Tibial nerve (tissue), 4 donors: ENCODE measurements around the gene PLXNB3. TPM values are rescaled to one million over a fixed set of nuclear protein-coding genes. Genes with fewer than 3 reads are reported as not detected.

Experiments used
- DNase-seq, 2 donors: peaks; one replicate each; pipeline ENCODE4 v3.0.0-alpha.2; 2019; ENCODE audit warnings: low spot score in 2 of 2
- H3K27ac ChIP-seq, 4 donors: fragments of 200-600 bp; sonication (generic) in 3 of 4; one replicate each; pipeline ENCODE4 v1.5.1; 2017 to 2019; ENCODE audit warnings: mild to moderate bottlenecking in 1 of 4
- H3K27me3 ChIP-seq, 2 donors: fragments of 200-600 bp; sonication (generic) in 1 of 2; one replicate each; pipeline versions ENCODE4 v1.5.1 to v1.6.0; 2017 to 2019
- H3K36me3 ChIP-seq, 3 donors: fragments of 200-600 bp; sonication (generic); one replicate each; pipeline ENCODE4 v1.5.1; 2018 to 2019
- H3K4me1 ChIP-seq, 4 donors: fragments of 200-600 bp; sonication (generic) in 3 of 4; one replicate each; pipeline ENCODE4 v1.5.1; 2017 to 2019
- H3K4me3 ChIP-seq, 4 donors: fragments of 200-600 bp; sonication (generic) in 3 of 4; one replicate each; pipeline ENCODE4 v1.5.1; 2017 to 2019; ENCODE audit warnings: mild to moderate bottlenecking in 1 of 4, moderate library complexity in 1 of 4
- H3K9me3 ChIP-seq, 4 donors: fragments of 200-600 bp; sonication (generic) in 3 of 4; one replicate each; pipeline ENCODE4 v1.5.1; 2017 to 2019
- CTCF ChIP-seq, 5 experiments: fragments of 200-600 bp in 3 of 5; fragments of 450-650 bp in 2 of 5; sonication (generic) in 3 of 5; IDR thresholded peaks; one replicate each; pipeline ENCODE4 v1.5.1; 2016 to 2019; ENCODE audit warnings: antibody characterized with exemption in 5 of 5, mild to moderate bottlenecking in 3 of 5, moderate library complexity in 2 of 5
- EP300 ChIP-seq, 2 donors: sonication (generic); formaldehyde crosslinking; IDR thresholded peaks; one replicate each; pipeline ENCODE4 v1.6.1; 2017; ENCODE audit warnings: antibody characterized with exemption in 2 of 2, mild to moderate bottlenecking in 1 of 2
- POLR2A ChIP-seq, 2 donors: fragments of 450-650 bp; IDR thresholded peaks; one replicate each; pipeline ENCODE4 v1.6.1; 2017; ENCODE audit warnings: antibody characterized with exemption in 2 of 2, mild to moderate bottlenecking in 2 of 2, moderate library complexity in 2 of 2
- WGBS, 2 donors: methylation state at CpG; one replicate each; pipeline ENCODE4 v1.1.5; 2018; 5-methylcytosine and 5-hydroxymethylcytosine counted together
- total RNA-seq, 4 donors: library from RNA; depleted of rRNA; stranded (reverse); fragments of >200 nt; gene quantifications; one replicate each; pipeline ENCODE4 v1.1.0, GENCODE V29; 2016

The PLXNB3 gene
- total RNA-seq, 4 donors from 2014 or later, result 45.4 to 77.7 (median 50.3) TPM

DNA sequence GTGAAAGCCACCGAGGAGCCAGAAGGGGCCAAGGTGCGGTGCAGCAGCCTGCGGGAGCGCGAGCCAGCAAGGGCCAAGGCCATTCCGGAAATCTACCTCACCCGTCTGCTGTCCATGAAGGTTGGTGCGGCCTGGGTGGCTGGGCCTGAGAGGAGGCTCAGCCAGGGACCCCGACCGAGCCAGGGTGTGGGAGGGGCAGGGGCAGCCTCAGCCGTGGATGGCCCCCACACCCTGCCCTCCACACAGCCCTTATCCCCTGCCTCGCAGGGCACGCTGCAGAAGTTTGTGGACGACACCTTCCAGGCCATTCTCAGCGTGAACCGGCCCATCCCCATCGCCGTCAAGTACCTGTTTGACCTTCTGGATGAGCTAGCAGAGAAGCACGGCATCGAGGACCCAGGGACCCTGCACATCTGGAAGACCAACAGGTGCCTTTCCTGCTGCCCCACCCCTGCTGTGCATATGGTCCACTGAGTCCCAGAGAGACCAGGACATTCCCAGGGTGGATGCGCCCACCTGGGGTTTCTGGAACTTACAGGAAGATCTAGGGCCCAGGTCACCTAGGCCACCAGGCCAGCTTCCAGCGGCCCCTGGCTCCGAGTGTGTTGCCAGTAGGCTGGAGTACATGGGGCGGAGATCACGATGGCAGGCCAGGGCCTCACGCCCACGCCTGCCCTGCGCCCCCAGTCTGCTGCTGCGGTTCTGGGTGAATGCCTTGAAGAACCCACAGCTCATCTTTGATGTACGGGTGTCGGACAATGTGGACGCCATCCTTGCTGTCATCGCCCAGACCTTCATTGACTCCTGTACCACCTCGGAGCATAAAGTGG, 13.4 kb downstream of the PLXNB3 start:
- Histone ChIP-seq H3K36me3 (peaks cover 0 to 20% (median 0%) of the 10 kb centered on the region in 3 donors), H3K27me3 (peaks cover 0 to 4% of the 10 kb centered on the region in 2 donors), H3K4me1 (peaks cover 0 to 23% (median 11%) of the 10 kb centered on the region in 4 donors), H3K27ac (peak overlapping the region in 1 of 4 donors; percentile 37), H3K4me3 (no peak overlapping the region), H3K9me3 (no peaks in the 10 kb centered on the region)
- DNase-seq, result no peak
- TF ChIP-seq CTCF (IDR thresholded peaks at IDR 0.05) (no peak), EP300 (IDR thresholded peaks at IDR 0.05) (no peak), POLR2A (IDR thresholded peaks at IDR 0.05) (no peak)
- 80 to 91% methylated on average over 2 to 21 of the region's 34 CpGs for WGBS, 2 donors

DNA sequence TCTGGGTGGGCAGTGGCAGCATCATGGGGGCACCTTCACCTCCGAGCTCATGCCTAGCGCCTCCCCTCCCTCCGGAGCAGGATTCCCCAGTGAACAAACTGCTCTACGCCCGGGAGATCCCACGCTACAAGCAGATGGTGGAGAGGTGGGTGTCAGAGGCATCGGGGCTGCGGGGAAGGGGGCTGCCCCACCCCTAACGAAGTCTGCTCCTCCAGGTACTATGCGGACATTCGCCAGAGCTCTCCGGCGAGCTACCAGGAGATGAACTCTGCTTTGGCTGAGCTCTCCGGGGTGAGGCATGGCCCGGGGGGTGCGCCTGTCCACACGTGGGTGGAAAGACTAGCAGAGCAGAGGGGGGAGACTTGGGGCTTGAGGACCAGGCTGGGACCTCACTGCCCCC, 14.1 kb downstream of the PLXNB3 start:
- peaks cover 0 to 4% of the 10 kb centered on the region in 2 donors for H3K27me3 ChIP-seq
- DNase-seq, result no peak
- no peaks in the 10 kb centered on the region for H3K9me3 ChIP-seq
- peaks cover 0 to 20% (median 0%) of the 10 kb centered on the region in 3 donors for H3K36me3 ChIP-seq
- 48 to 69% methylated on average over 8 to 17 of the region's 17 CpGs for WGBS, 2 donors
- no peak overlapping the region for H3K4me3 ChIP-seq
- peak overlapping the region in 1 of 4 donors; percentile 37 for H3K27ac ChIP-seq
- peaks cover 0 to 24% (median 11%) of the 10 kb centered on the region in 4 donors for H3K4me1 ChIP-seq
- TF ChIP-seq POLR2A (IDR thresholded peaks at IDR 0.05), result no peak
- TF ChIP-seq CTCF (IDR thresholded peaks at IDR 0.05), result no peak
- no peak for TF ChIP-seq EP300 (IDR thresholded peaks at IDR 0.05)

DNA sequence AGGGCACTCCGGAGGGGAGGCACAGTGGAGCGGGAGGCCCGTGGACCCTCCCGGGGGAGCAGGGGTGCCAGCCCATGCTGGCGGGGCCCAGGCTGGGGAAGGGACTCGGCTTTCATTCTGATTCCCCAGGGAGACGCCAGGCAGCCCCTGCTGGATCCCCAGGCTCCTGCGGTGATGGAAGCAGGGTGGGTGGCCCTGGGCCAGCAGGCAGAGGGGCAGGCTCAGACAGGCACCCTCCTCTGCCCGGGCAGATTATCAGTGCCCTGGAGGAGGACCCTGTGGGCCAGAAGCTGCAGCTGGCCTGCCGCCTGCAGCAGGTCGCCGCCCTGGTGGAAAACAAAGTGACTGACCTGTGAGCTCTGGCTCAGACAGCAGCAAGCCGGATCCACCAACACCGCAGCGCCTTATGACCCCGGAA, 14.6 kb downstream of the PLXNB3 start:
- no peak for TF ChIP-seq EP300 (IDR thresholded peaks at IDR 0.05)
- no peak for TF ChIP-seq CTCF (IDR thresholded peaks at IDR 0.05)
- no peak for TF ChIP-seq POLR2A (IDR thresholded peaks at IDR 0.05)
- no peak overlapping the region for H3K4me3 ChIP-seq
- H3K27me3 ChIP-seq, result peaks cover 0 to 4% of the 10 kb centered on the region in 2 donors
- peaks cover 0 to 24% (median 11%) of the 10 kb centered on the region in 4 donors for H3K4me1 ChIP-seq
- no peak for DNase-seq
- H3K9me3 ChIP-seq, result no peaks in the 10 kb centered on the region
- peaks cover 0 to 25% (median 0%) of the 10 kb centered on the region in 3 donors for H3K36me3 ChIP-seq
- 60 to 79% methylated on average over 1 to 14 of the region's 16 CpGs for WGBS, 2 donors
- H3K27ac ChIP-seq, result peak overlapping the region in 1 of 4 donors; percentile 37

DNA sequence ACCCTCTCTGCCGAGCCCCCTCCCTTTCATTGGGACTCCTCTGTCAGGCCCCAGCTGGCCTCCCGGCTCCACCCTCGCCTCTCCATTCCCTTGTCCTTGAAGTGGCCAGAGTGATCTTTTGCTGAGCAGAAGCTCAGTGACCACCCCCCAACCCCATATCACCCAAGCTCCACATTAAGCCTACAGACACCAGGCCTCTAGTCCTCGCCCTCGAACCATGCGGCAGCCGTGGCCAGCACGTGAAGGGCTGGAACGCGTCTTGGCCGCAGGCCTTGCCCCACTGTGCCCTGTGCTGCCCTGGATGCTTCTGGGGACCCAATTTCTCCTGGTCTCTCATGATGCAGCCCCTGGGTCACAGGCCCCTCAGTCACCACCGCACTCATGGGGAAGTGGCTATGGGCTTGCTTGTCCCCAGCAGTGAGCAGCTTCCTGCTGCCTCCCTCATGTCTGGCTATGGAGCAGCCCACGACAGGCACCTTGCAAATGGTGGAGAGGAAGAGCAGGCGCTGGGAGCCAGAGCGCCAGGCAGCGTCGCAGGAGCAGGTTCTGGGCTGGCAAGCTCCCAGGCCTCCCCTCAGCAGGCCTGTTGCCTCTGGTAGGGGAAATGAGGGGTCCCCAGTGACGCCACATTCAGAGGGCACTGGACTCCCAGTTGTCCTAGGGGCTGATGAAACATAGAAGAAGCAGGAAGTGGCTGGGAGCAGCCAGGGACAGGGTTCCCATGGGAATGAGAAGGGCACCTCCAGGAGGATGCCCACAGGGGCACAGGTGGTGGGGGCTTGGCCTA, 16.0 kb downstream of the PLXNB3 start:
- WGBS, 2 donors, result 73% methylated on average over 3 to 18 of the region's 18 CpGs
- H3K27me3 ChIP-seq, result peaks cover 0 to 4% of the 10 kb centered on the region in 2 donors
- H3K36me3 ChIP-seq, result peaks cover 0 to 24% (median 0%) of the 10 kb centered on the region in 3 donors
- no peaks in the 10 kb centered on the region for H3K9me3 ChIP-seq
- DNase-seq, result no peak
- H3K4me3 ChIP-seq, result no peak overlapping the region
- TF ChIP-seq CTCF (IDR thresholded peaks at IDR 0.05) (no peak), EP300 (IDR thresholded peaks at IDR 0.05) (no peak), POLR2A (IDR thresholded peaks at IDR 0.05) (no peak)
- peak overlapping the region in 3 of 4 donors; percentile 26 to 71 (median 71) for H3K27ac ChIP-seq
- peaks cover 0 to 24% (median 11%) of the 10 kb centered on the region in 4 donors for H3K4me1 ChIP-seq
